Measurements from ENCODE around the gene DOCK4.

- TF ChIP-seq CTCF (IDR thresholded peaks at IDR 0.05) (no peak), EHMT2 (IDR thresholded peaks at IDR 0.05; ENCODE audit: low read depth) (no peak), JUN (IDR thresholded peaks at IDR 0.05) (no peak), POLR2A (IDR thresholded peaks at IDR 0.05; ENCODE audit: low read length) (no peak), PHF8 (IDR thresholded peaks at IDR 0.05; ENCODE audit: borderline replicate concordance, low read depth) (no peak), KDM5A (IDR thresholded peaks at IDR 0.05) (no peak), SMC3 (IDR thresholded peaks at IDR 0.05) (no peak)
Measured at GRCh38 chr7:112149734-112150133, 56.5 kb downstream of the DOCK4 start.
